Activated B cell treated with CpG ODN at 0.5 μM for 24 hours (primary cell): ENCODE data around the gene SLC37A1. TPM values are rescaled to one million over a fixed set of nuclear protein-coding genes. Genes with fewer than 3 reads are reported as not detected.

ENCODE experiments used
- ATAC-seq: fragments of 200-7000 bp; cut with Tn5 transposase; one replicate; pipeline ENCODE4 v1.10.0; 2021; ENCODE audit warnings: low read depth, mild to moderate bottlenecking, moderate library complexity
- CTCF ChIA-PET: fragments of 350-600 bp; sonication (Branson Sonifier 250); formaldehyde crosslinking; loops from one replicate; lab custom pipeline; 2021; ENCODE audit warnings: antibody characterized with exemption; lab: Charles Lee
- POLR2A ChIA-PET: fragments of 350-600 bp; sonication (Branson Sonifier 250); formaldehyde crosslinking; loops from one replicate; lab custom pipeline; 2021; ENCODE audit warnings: antibody characterized with exemption; lab: Charles Lee
- DNase-seq: peaks from one replicate; pipeline ENCODE4 v3.0.0; 2022
- H3K27ac Mint-ChIP-seq: one replicate; pipeline ENCODE4 v1.8.0; 2020; ENCODE audit warnings: mixed read lengths
- H3K27me3 Mint-ChIP-seq: one replicate; pipeline ENCODE4 v1.8.0; 2021; ENCODE audit warnings: mixed read lengths
- H3K36me3 Mint-ChIP-seq: one replicate; pipeline ENCODE4 v1.8.0; 2021; ENCODE audit warnings: low read depth, mixed read lengths
- H3K4me1 Mint-ChIP-seq: one replicate; pipeline ENCODE4 v1.8.0; 2021; ENCODE audit warnings: mixed read lengths
- H3K4me3 Mint-ChIP-seq: one replicate; pipeline ENCODE4 v1.8.0; 2020; ENCODE audit warnings: mild to moderate bottlenecking, mixed read lengths
- H3K9me3 Mint-ChIP-seq: one replicate; pipeline ENCODE4 v1.8.0; 2020; ENCODE audit warnings: mixed read lengths
- intact Hi-C: fragments of 100-400 bp; cut with micrococcal nuclease; formaldehyde crosslinking; loops from one replicate; pipeline ENCODE4 v1.15.1; 2024
- total RNA-seq: library from RNA; stranded (reverse); gene quantifications from 2 replicates; pipeline ENCODE4 v1.2.3, GENCODE V29; 2022
- TF ChIP-seq, protein P1 (sequence below): fragments of 200-600 bp; IDR thresholded peaks from one replicate; pipeline ENCODE4 v1.8.0; 2022; ENCODE audit warnings: antibody characterized with exemption, mild to moderate bottlenecking

Gene SLC37A1
- total RNA-seq, 1 donor from 2014 or later: 47.9 TPM

GRCh38 chr21:42486072-42486471 is 27.6 kb upstream of the SLC37A1 start:
- H3K9me3 Mint-ChIP-seq: peaks cover 3% of the 10 kb centered on the region
- H3K36me3 Mint-ChIP-seq: no peaks in the 10 kb centered on the region
- intact Hi-C loops: no loop called here
- H3K4me3 Mint-ChIP-seq: no peak overlapping the region
- peaks cover 25% of the 10 kb centered on the region for H3K27me3 Mint-ChIP-seq
- CTCF ChIA-PET: no interaction called here
- TF ChIP-seq, protein P1, sequence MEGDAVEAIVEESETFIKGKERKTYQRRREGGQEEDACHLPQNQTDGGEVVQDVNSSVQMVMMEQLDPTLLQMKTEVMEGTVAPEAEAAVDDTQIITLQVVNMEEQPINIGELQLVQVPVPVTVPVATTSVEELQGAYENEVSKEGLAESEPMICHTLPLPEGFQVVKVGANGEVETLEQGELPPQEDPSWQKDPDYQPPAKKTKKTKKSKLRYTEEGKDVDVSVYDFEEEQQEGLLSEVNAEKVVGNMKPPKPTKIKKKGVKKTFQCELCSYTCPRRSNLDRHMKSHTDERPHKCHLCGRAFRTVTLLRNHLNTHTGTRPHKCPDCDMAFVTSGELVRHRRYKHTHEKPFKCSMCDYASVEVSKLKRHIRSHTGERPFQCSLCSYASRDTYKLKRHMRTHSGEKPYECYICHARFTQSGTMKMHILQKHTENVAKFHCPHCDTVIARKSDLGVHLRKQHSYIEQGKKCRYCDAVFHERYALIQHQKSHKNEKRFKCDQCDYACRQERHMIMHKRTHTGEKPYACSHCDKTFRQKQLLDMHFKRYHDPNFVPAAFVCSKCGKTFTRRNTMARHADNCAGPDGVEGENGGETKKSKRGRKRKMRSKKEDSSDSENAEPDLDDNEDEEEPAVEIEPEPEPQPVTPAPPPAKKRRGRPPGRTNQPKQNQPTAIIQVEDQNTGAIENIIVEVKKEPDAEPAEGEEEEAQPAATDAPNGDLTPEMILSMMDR: no peak
- ATAC-seq (no peak), DNase-seq (no peak)
- POLR2A ChIA-PET: interaction anchor here (1.3 kb wide), 1 partner anchor 10 kb away, joined by 4 read pairs; the partner anchor contains the start of gene RSPH1
- no peak overlapping the region for H3K27ac Mint-ChIP-seq
- peaks cover 3% of the 10 kb centered on the region for H3K4me1 Mint-ChIP-seq

DNA sequence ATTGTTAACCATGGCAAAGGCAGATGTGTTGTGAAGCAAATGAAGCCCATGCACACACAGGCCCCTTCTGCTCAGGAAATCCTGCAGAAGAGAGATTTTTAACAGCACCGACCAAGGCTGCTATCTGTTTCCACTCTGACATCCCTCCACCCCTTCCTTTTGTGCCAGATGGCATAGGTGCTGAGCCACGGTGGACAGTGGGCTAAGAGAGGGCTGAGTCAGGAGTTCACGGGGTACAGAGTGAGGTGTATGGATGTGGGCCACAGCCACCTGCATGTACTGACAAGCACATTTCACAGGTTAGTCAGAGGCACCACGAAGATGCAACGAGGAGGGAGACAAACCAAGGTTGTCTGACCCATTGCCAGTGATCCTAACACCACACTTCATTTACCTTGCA is 27.1 kb upstream of the SLC37A1 start:
- CTCF ChIA-PET: no interaction called here
- peaks cover 27% of the 10 kb centered on the region for H3K27me3 Mint-ChIP-seq

DNA sequence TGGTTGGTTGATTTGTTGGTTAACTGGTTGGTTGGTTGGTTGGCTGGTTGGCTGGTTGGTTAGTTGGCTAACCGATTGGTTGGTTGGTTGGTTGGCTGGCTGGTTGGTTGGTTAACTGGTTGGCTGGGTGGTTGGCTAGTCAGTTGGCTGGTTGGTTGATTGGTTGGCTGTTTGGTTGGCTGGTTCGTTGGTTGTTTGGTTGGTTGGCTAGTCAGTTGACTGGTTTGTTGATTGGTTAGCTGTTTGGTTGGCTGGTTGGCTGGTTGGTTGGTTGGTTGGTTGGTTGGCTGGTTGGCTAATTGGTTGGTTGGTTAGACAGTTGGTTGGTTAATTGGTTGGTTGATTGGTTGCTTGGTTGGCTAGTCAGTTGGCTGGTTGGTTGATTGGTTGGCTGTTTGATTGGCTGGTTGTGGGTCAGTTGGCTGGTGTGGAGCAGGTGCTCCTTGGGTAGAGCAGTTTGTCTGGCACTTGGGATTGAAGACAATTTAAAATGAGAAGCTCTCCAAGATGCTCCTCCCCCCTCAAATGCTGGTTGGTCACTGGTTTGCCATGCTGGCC is 24.6 kb upstream of the SLC37A1 start:
- no peak for DNase-seq
- intact Hi-C loops: no loop called here
- H3K27ac Mint-ChIP-seq: no peak overlapping the region

More for the DNA sequence above, 27.1 kb upstream of the SLC37A1 start:
- peaks cover 3% of the 10 kb centered on the region for H3K9me3 Mint-ChIP-seq
- POLR2A ChIA-PET: interaction anchor here (1.3 kb wide), 1 partner anchor 9 kb away, joined by 4 read pairs; the partner anchor contains the start of gene RSPH1
- peaks cover 3% of the 10 kb centered on the region for H3K4me1 Mint-ChIP-seq
- H3K36me3 Mint-ChIP-seq: no peaks in the 10 kb centered on the region
- H3K4me3 Mint-ChIP-seq: no peak overlapping the region
- no peak overlapping the region for H3K27ac Mint-ChIP-seq
- DNase-seq (no peak), ATAC-seq (no peak)
- TF ChIP-seq, protein P1: no peak
- intact Hi-C loops: no loop called here

DNA sequence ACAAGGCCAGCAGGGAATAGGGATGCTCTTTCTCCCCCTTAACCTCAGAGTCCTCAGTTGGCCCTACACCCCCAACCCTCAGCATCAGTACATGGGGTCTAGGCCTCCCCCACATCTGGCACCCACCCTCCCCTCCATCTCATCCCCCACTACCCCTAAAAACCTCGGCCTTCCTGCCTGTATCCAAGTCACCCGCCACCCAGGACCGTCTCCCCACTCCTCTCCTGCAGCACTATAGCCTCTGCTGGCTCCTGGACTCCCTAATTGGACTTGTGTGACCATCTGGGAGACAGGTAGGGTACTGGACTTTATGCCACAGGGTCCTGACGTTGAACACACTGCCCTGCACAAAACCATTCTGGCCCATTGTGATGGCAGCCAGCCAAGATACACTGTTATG is 23.7 kb upstream of the SLC37A1 start:
- Mint-ChIP-seq H3K27ac (peak overlapping the region; percentile 31), H3K9me3 (peaks cover 3% of the 10 kb centered on the region), H3K4me1 (peaks cover 3% of the 10 kb centered on the region), H3K36me3 (no peaks in the 10 kb centered on the region), H3K27me3 (peaks cover 27% of the 10 kb centered on the region), H3K4me3 (no peak overlapping the region)
- ChIA-PET POLR2A (no interaction called here), CTCF (interaction anchor here (1.4 kb wide), 1 partner anchor 23 kb away, joined by 5 read pairs; no protein-coding TSS in a partner anchor)
- DNase-seq (no peak), ATAC-seq (no peak)
- intact Hi-C loops: no loop called here
- TF ChIP-seq, protein P1: no peak

More for the DNA sequence above, 24.6 kb upstream of the SLC37A1 start:
- ChIA-PET CTCF (no interaction called here), POLR2A (no interaction called here)
- peaks cover 27% of the 10 kb centered on the region for H3K27me3 Mint-ChIP-seq
- no peak overlapping the region for H3K4me3 Mint-ChIP-seq
- ATAC-seq: no peak
- TF ChIP-seq, protein P1: no peak
- H3K36me3 Mint-ChIP-seq: no peaks in the 10 kb centered on the region
- H3K4me1 Mint-ChIP-seq: peaks cover 3% of the 10 kb centered on the region
- H3K9me3 Mint-ChIP-seq: peaks cover 3% of the 10 kb centered on the region

DNA sequence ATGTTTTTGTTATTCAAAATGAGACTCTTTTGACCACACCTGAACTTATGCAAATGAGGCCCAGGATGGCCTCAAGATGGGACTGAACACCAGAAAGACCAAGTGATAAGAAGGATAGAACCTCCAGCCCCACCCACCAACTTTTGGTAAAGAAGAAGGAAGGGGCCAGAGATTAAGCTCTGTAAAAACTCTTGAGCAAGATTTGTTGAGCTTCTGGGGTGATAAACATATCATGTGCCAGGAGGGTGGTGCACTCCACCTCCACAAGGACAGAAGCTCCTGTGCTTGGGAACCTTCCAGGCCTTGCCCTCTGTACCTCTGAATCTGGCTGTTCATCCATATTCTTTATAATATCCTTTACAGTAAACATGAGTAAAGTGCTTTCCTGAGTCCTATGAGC is 22.9 kb upstream of the SLC37A1 start:
- peaks cover 3% of the 10 kb centered on the region for H3K9me3 Mint-ChIP-seq
- TF ChIP-seq, protein P1: no peak
- peaks cover 5% of the 10 kb centered on the region for H3K4me1 Mint-ChIP-seq
- no peaks in the 10 kb centered on the region for H3K36me3 Mint-ChIP-seq
- DNase-seq (no peak), ATAC-seq (no peak)
- intact Hi-C loops: no loop called here
- H3K27ac Mint-ChIP-seq: no peak overlapping the region
- CTCF ChIA-PET: interaction anchor here (0.8 to 1.4 kb wide), 2 partner anchors 21 to 23 kb away, joined by 3 to 5 read pairs; no protein-coding TSS in a partner anchor
- H3K4me3 Mint-ChIP-seq: no peak overlapping the region
- H3K27me3 Mint-ChIP-seq: peaks cover 24% of the 10 kb centered on the region
- POLR2A ChIA-PET: no interaction called here
